ENCODE measurements around the gene B3GNT4.

DNA sequence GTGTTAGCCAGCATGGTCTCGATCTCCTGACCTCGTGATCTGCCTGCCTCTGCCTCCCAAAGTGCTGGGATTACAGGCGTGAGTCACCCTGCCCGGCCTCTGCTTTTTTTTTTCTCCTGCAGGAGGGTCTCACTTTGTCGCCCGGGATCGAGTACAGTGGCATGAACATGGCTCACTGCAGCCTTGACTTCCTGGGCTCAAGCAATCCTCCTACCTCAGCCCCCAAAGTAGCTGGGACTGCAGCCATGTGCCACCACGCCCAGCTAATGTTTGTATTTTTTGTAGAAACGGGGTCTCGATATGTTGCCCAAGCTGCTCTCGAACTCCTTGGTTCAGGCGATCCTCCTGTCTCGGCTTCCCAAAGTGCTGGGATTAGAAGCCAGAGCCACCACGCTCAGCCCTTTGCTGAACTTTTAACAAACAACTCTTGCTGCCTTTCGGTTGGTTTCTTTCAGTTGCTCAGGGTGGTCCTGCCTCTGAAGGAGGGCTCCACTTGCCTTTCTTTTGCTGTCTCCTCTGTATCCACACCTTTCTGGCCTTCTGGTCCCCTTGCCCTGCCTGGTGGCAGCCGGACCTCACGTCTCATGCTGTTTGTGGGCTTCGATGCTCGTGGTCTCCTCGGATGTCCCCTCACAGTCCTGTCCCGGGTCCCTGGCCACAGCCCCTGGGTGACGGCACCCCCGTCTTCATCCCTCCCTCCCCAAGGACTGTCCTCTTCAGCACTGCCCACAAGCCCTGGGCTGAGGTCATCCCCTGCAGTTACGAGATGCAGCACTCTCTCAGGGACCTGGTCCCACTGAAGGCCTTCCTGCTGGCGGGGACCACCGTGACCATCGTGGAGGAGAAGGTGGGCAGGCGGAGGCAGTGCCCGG, 3.8 kb upstream of the B3GNT4 start:
- no peak for TF ChIP-seq EZH2 (IDR thresholded peaks at IDR 0.05; ENCODE audit: borderline replicate concordance, insufficient read depth, low read depth, low read length, poor library complexity, severe bottlenecking)
- TF ChIP-seq, protein P1, sequence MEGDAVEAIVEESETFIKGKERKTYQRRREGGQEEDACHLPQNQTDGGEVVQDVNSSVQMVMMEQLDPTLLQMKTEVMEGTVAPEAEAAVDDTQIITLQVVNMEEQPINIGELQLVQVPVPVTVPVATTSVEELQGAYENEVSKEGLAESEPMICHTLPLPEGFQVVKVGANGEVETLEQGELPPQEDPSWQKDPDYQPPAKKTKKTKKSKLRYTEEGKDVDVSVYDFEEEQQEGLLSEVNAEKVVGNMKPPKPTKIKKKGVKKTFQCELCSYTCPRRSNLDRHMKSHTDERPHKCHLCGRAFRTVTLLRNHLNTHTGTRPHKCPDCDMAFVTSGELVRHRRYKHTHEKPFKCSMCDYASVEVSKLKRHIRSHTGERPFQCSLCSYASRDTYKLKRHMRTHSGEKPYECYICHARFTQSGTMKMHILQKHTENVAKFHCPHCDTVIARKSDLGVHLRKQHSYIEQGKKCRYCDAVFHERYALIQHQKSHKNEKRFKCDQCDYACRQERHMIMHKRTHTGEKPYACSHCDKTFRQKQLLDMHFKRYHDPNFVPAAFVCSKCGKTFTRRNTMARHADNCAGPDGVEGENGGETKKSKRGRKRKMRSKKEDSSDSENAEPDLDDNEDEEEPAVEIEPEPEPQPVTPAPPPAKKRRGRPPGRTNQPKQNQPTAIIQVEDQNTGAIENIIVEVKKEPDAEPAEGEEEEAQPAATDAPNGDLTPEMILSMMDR (IDR thresholded peaks at IDR 0.05): no peak
